ENCODE results near the gene HEPN1.

The HEPN1 gene

GRCh38 chr11:124918950-124919349, at the start of gene HEPN1:
HEPN1 (plus strand) TSS chr11:124919250.
- no peak for TF ChIP-seq CTCF (conservative IDR thresholded peaks at IDR 0.05)
- H3K27ac ChIP-seq = no peak within 1 kb of the TSS

GRCh38 chr11:124869331-124869730, 49.7 kb upstream of the HEPN1 start:
- no peak for TF ChIP-seq CTCF (conservative IDR thresholded peaks at IDR 0.05)
- H3K27ac ChIP-seq = no peak overlapping the region; the same call in 1 of the 2 replicates

- TF ChIP-seq CTCF (conservative IDR thresholded peaks at IDR 0.05) = no peak
- no peak overlapping the region for H3K27ac ChIP-seq
Observed at GRCh38 chr11:124869856-124870387, 49.1 kb upstream of the HEPN1 start.

GRCh38 chr11:124870430-124870829, 48.6 kb upstream of the HEPN1 start:
- no peak for TF ChIP-seq CTCF (conservative IDR thresholded peaks at IDR 0.05)
- H3K27ac ChIP-seq = no peak overlapping the region

- H3K27ac ChIP-seq = no peak overlapping the region
Observed at GRCh38 chr11:124872280-124872679, 46.8 kb upstream of the HEPN1 start.

GRCh38 chr11:124872741-124873140, 46.3 kb upstream of the HEPN1 start:
- TF ChIP-seq CTCF (conservative IDR thresholded peaks at IDR 0.05) = no peak
- no peak overlapping the region for H3K27ac ChIP-seq

More at GRCh38 chr11:124872280-124872679, 46.8 kb upstream of the HEPN1 start:
- TF ChIP-seq CTCF (conservative IDR thresholded peaks at IDR 0.05) = no peak

GRCh38 chr11:124873951-124874350, 45.1 kb upstream of the HEPN1 start:
- TF ChIP-seq CTCF (conservative IDR thresholded peaks at IDR 0.05) = no peak
- no peak overlapping the region for H3K27ac ChIP-seq

All from VCaP (cell line).